NCI-H446 treated with DMSO at 0.1 percent for 48 hours (cell line): Measurements from ENCODE around the gene AXIN2.
A peak's percentile ranks its signal among the peaks of the same experiment; 100 is the strongest.

Experiments used
- DNase-seq: peaks from one replicate; lab custom pipeline; 2025; lab: John Stamatoyannopoulos, UW

The AXIN2 gene

GRCh38 chr17:65553646-65554552 is 7.5 kb downstream of the AXIN2 start:
- no peak for DNase-seq

- no peak for DNase-seq
Observed at GRCh38 chr17:65553009-65553645, 8.3 kb downstream of the AXIN2 start.

GRCh38 chr17:65552214-65552613 is 9.2 kb downstream of the AXIN2 start:
- DNase-seq = no peak

GRCh38 chr17:65551267-65552040 is 10.0 kb downstream of the AXIN2 start:
- DNase-seq = no peak

- DNase-seq = no peak
Observed at GRCh38 chr17:65550758-65551157, 10.7 kb downstream of the AXIN2 start.

GRCh38 chr17:65550075-65550662 is 11.3 kb downstream of the AXIN2 start:
- DNase-seq = no peak

- DNase-seq = no peak
Observed at GRCh38 chr17:65548269-65548969, 13.0 kb downstream of the AXIN2 start.

- no peak for DNase-seq
Observed at GRCh38 chr17:65547253-65547670, 14.2 kb downstream of the AXIN2 start.

GRCh38 chr17:65546579-65546978 is 14.9 kb downstream of the AXIN2 start:
- no peak for DNase-seq

GRCh38 chr17:65545705-65546523 is 15.5 kb downstream of the AXIN2 start:
- no peak for DNase-seq

- DNase-seq = no peak
Observed at GRCh38 chr17:65544672-65545071, 16.8 kb downstream of the AXIN2 start.

- no peak for DNase-seq
Observed at GRCh38 chr17:65542610-65543009, 18.8 kb downstream of the AXIN2 start.

- no peak for DNase-seq
Observed at GRCh38 chr17:65542067-65542466, 19.4 kb downstream of the AXIN2 start.

- no peak for DNase-seq
Observed at GRCh38 chr17:65541453-65541852, 20.0 kb downstream of the AXIN2 start.

- no peak for DNase-seq
Observed at GRCh38 chr17:65539630-65540266, 21.7 kb downstream of the AXIN2 start.

- DNase-seq = peak; percentile 32
Observed at GRCh38 chr17:65538675-65539529, 22.5 kb downstream of the AXIN2 start.

- DNase-seq = no peak
Observed at GRCh38 chr17:65537845-65538674, 23.4 kb downstream of the AXIN2 start.

- DNase-seq = no peak
Observed at GRCh38 chr17:65537343-65537844, 24.1 kb downstream of the AXIN2 start.
